Suprapubic skin (tissue), 4 donors: ENCODE data around the gene RIPOR3.

Experiments
- CTCF ChIP-seq, 2 donors: fragments of 200-600 bp in 1 of 2; fragments of 450-650 bp in 1 of 2; sonication (generic) in 1 of 2; IDR thresholded peaks; one replicate each; pipeline ENCODE4 v1.5.1; 2016 to 2019; ENCODE audit warnings: antibody characterized with exemption in 2 of 2, mild to moderate bottlenecking in 1 of 2, moderate library complexity in 1 of 2
- EP300 ChIP-seq: sonication (generic); formaldehyde crosslinking; IDR thresholded peaks from one replicate; pipeline ENCODE4 v1.6.1; 2017; ENCODE audit warnings: antibody characterized with exemption
- POLR2A ChIP-seq, 2 donors: fragments of 450-650 bp; IDR thresholded peaks; one replicate each; pipeline ENCODE4 v1.6.1; 2017; ENCODE audit warnings: antibody characterized with exemption in 2 of 2, mild to moderate bottlenecking in 2 of 2, moderate library complexity in 2 of 2
- POLR2AphosphoS5 ChIP-seq, 3 donors: sonication (generic); formaldehyde crosslinking; IDR thresholded peaks; one replicate each; pipeline ENCODE4 v1.6.1; 2017; ENCODE audit warnings: antibody characterized with exemption in 3 of 3

GRCh38 chr20:50717974-50718761 lies 26.8 kb upstream of the RIPOR3 start:
- no peak for TF ChIP-seq CTCF (IDR thresholded peaks at IDR 0.05)
- no peak for TF ChIP-seq POLR2A (IDR thresholded peaks at IDR 0.05)
- no peak for TF ChIP-seq POLR2AphosphoS5 (IDR thresholded peaks at IDR 0.05)
- TF ChIP-seq EP300 = no peak
